Neuron (in vitro differentiated cells): ENCODE measurements around the gene NAXD.

Experiments
- H2AFZ ChIP-seq: one replicate; pipeline ENCODE4 v1.6.1; 2013; ENCODE audit warnings: low read depth, mild to moderate bottlenecking, inconsistent platforms, low read length, moderate library complexity
- H3K27me3 ChIP-seq: one replicate; pipeline ENCODE4 v1.6.1; 2013; ENCODE audit warnings: low read length; ENCODE audit not compliant: insufficient read depth
- H3K36me3 ChIP-seq: one replicate; pipeline ENCODE4 v1.6.1; 2013; ENCODE audit warnings: low read length; ENCODE audit not compliant: insufficient read depth
- H3K4me1 ChIP-seq: one replicate; pipeline ENCODE4 v1.6.1; 2013; ENCODE audit warnings: low read length; ENCODE audit not compliant: insufficient read depth
- H3K4me3 ChIP-seq: 2 replicates; pipeline ENCODE4 v1.5.1; 2013; ENCODE audit warnings: mild to moderate bottlenecking, low read length, moderate library complexity
- H3K9me3 ChIP-seq: one replicate; pipeline ENCODE4 v1.6.1; 2013; ENCODE audit warnings: low read length

NAXD gene

GRCh38 chr13:110677731-110678545 is 62.6 kb downstream of the NAXD start:
- Histone ChIP-seq H3K4me3 (no peak overlapping the region), H3K9me3 (peaks cover 4% of the 10 kb centered on the region), H2AFZ (no peak overlapping the region), H3K4me1 (no peaks in the 10 kb centered on the region), H3K36me3 (peaks cover 54% of the 10 kb centered on the region), H3K27me3 (no peaks in the 10 kb centered on the region)

GRCh38 chr13:110680852-110681251 is 65.5 kb downstream of the NAXD start:
- Histone ChIP-seq H3K36me3 (peaks cover 76% of the 10 kb centered on the region), H3K4me3 (no peak overlapping the region), H2AFZ (no peak overlapping the region), H3K27me3 (no peaks in the 10 kb centered on the region), H3K4me1 (no peaks in the 10 kb centered on the region), H3K9me3 (peaks cover 4% of the 10 kb centered on the region)

- Histone ChIP-seq H3K4me3 (no peak overlapping the region), H3K36me3 (peaks cover 74% of the 10 kb centered on the region), H3K9me3 (no peaks in the 10 kb centered on the region), H2AFZ (no peak overlapping the region), H3K4me1 (no peaks in the 10 kb centered on the region), H3K27me3 (no peaks in the 10 kb centered on the region)
Measured at GRCh38 chr13:110681868-110682550, 66.7 kb downstream of the NAXD start.

- no peaks in the 10 kb centered on the region for H3K9me3 ChIP-seq
- H2AFZ ChIP-seq, result no peak overlapping the region
- no peaks in the 10 kb centered on the region for H3K4me1 ChIP-seq
- peaks cover 80% of the 10 kb centered on the region for H3K36me3 ChIP-seq
- no peak overlapping the region for H3K4me3 ChIP-seq
- H3K27me3 ChIP-seq, result no peaks in the 10 kb centered on the region
Measured at GRCh38 chr13:110682746-110683145, 67.4 kb downstream of the NAXD start.

GRCh38 chr13:110683203-110683883 is 68.0 kb downstream of the NAXD start:
- Histone ChIP-seq H2AFZ (no peak overlapping the region), H3K9me3 (no peaks in the 10 kb centered on the region), H3K36me3 (peaks cover 83% of the 10 kb centered on the region), H3K4me3 (no peak overlapping the region), H3K27me3 (no peaks in the 10 kb centered on the region), H3K4me1 (no peaks in the 10 kb centered on the region)

GRCh38 chr13:110683921-110684320 is 68.6 kb downstream of the NAXD start:
- H3K9me3 ChIP-seq, result no peaks in the 10 kb centered on the region
- H3K27me3 ChIP-seq, result no peaks in the 10 kb centered on the region
- no peak overlapping the region for H2AFZ ChIP-seq
- H3K4me1 ChIP-seq, result no peaks in the 10 kb centered on the region
- no peak overlapping the region for H3K4me3 ChIP-seq
- peaks cover 80% of the 10 kb centered on the region for H3K36me3 ChIP-seq

- no peaks in the 10 kb centered on the region for H3K27me3 ChIP-seq
- no peak overlapping the region for H3K4me3 ChIP-seq
- H3K4me1 ChIP-seq, result no peaks in the 10 kb centered on the region
- no peak overlapping the region for H2AFZ ChIP-seq
- no peaks in the 10 kb centered on the region for H3K9me3 ChIP-seq
- H3K36me3 ChIP-seq, result peaks cover 81% of the 10 kb centered on the region
Measured at GRCh38 chr13:110684388-110685056, 69.2 kb downstream of the NAXD start.

GRCh38 chr13:110685305-110686020 is 70.1 kb downstream of the NAXD start:
- Histone ChIP-seq H3K36me3 (peaks cover 77% of the 10 kb centered on the region), H3K4me1 (no peaks in the 10 kb centered on the region), H2AFZ (no peak overlapping the region), H3K4me3 (no peak overlapping the region), H3K27me3 (no peaks in the 10 kb centered on the region), H3K9me3 (no peaks in the 10 kb centered on the region)

GRCh38 chr13:110687736-110688135 is 72.4 kb downstream of the NAXD start:
- Histone ChIP-seq H2AFZ (no peak overlapping the region), H3K9me3 (no peaks in the 10 kb centered on the region), H3K4me3 (no peak overlapping the region), H3K36me3 (peaks cover 60% of the 10 kb centered on the region), H3K27me3 (no peaks in the 10 kb centered on the region), H3K4me1 (no peaks in the 10 kb centered on the region)

- Histone ChIP-seq H2AFZ (no peak overlapping the region), H3K9me3 (no peaks in the 10 kb centered on the region), H3K36me3 (peaks cover 53% of the 10 kb centered on the region), H3K4me1 (no peaks in the 10 kb centered on the region), H3K4me3 (no peak overlapping the region), H3K27me3 (no peaks in the 10 kb centered on the region)
Measured at GRCh38 chr13:110689041-110689440, 73.7 kb downstream of the NAXD start.
